Glutamatergic neuron (in vitro differentiated cells): ENCODE data around the gene DPF3. TPM values are rescaled to one million over a fixed set of nuclear protein-coding genes. Genes with fewer than 3 reads are reported as not detected.

Experiments
- DNase-seq: peaks from one replicate; pipeline ENCODE4 v3.0.0; 2022
- H3K27ac Mint-ChIP-seq: one replicate; pipeline ENCODE4 v1.8.0; 2020; ENCODE audit warnings: mild to moderate bottlenecking, mixed read lengths, inconsistent platforms; ENCODE audit not compliant: unreplicated experiment
- H3K27me3 Mint-ChIP-seq: one replicate; pipeline ENCODE4 v1.8.0; 2020; ENCODE audit warnings: mild to moderate bottlenecking, moderate library complexity, mixed read lengths, inconsistent platforms; ENCODE audit not compliant: unreplicated experiment
- H3K36me3 Mint-ChIP-seq: one replicate; pipeline ENCODE4 v1.8.0; 2020; ENCODE audit warnings: mild to moderate bottlenecking, mixed read lengths, inconsistent platforms; ENCODE audit not compliant: unreplicated experiment
- H3K4me1 Mint-ChIP-seq: one replicate; pipeline ENCODE4 v1.8.0; 2020; ENCODE audit warnings: mild to moderate bottlenecking, low read depth, mixed read lengths, inconsistent platforms; ENCODE audit not compliant: unreplicated experiment
- H3K4me3 Mint-ChIP-seq: one replicate; pipeline ENCODE4 v1.8.0; 2020; ENCODE audit warnings: mild to moderate bottlenecking, mixed read lengths, inconsistent platforms; ENCODE audit not compliant: unreplicated experiment
- H3K9me3 Mint-ChIP-seq: one replicate; pipeline ENCODE4 v1.8.0; 2020; ENCODE audit warnings: mild to moderate bottlenecking, moderate library complexity, mixed read lengths, inconsistent platforms; ENCODE audit not compliant: unreplicated experiment
- total RNA-seq: library from RNA; stranded (reverse); fragmentation: NEBNext Ultra II Directional; extraction: Animal tissue kit (Norgen Biotek cat#: 25700); gene quantifications from one replicate; pipeline ENCODE4 v1.2.1, GENCODE V29; 2021; ENCODE audit not compliant: unreplicated experiment
- TF ChIP-seq, protein P1 (sequence below): fragments of 200-600 bp; sonication (generic); IDR thresholded peaks from one replicate; pipeline ENCODE4 v1.5.0; 2021; ENCODE audit not compliant: partially characterized antibody, unreplicated experiment

DPF3 gene
- total RNA-seq, 1 donor from 2014 or later, result 13.7 TPM

GRCh38 chr14:72603639-72604038 lies 290.3 kb downstream of the DPF3 start:
- Mint-ChIP-seq H3K4me3 (no peak overlapping the region), H3K27ac (no peak overlapping the region), H3K4me1 (peaks cover 16% of the 10 kb centered on the region), H3K9me3 (peaks cover 2% of the 10 kb centered on the region), H3K27me3 (peaks cover 6% of the 10 kb centered on the region), H3K36me3 (peaks cover 10% of the 10 kb centered on the region)
- TF ChIP-seq, protein P1, sequence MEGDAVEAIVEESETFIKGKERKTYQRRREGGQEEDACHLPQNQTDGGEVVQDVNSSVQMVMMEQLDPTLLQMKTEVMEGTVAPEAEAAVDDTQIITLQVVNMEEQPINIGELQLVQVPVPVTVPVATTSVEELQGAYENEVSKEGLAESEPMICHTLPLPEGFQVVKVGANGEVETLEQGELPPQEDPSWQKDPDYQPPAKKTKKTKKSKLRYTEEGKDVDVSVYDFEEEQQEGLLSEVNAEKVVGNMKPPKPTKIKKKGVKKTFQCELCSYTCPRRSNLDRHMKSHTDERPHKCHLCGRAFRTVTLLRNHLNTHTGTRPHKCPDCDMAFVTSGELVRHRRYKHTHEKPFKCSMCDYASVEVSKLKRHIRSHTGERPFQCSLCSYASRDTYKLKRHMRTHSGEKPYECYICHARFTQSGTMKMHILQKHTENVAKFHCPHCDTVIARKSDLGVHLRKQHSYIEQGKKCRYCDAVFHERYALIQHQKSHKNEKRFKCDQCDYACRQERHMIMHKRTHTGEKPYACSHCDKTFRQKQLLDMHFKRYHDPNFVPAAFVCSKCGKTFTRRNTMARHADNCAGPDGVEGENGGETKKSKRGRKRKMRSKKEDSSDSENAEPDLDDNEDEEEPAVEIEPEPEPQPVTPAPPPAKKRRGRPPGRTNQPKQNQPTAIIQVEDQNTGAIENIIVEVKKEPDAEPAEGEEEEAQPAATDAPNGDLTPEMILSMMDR, result no peak
- no peak for DNase-seq

- Mint-ChIP-seq H3K36me3 (peaks cover 5% of the 10 kb centered on the region), H3K4me1 (peaks cover 7% of the 10 kb centered on the region), H3K4me3 (no peak overlapping the region), H3K27me3 (peaks cover 5% of the 10 kb centered on the region), H3K9me3 (peaks cover 2% of the 10 kb centered on the region), H3K27ac (peak overlapping the region; percentile 38)
- TF ChIP-seq, protein P1, result no peak
- DNase-seq, result no peak
Measured at GRCh38 chr14:72600551-72601330, 293.2 kb downstream of the DPF3 start.

GRCh38 chr14:72599579-72600470 lies 294.1 kb downstream of the DPF3 start:
- no peak overlapping the region for H3K4me3 Mint-ChIP-seq
- H3K27me3 Mint-ChIP-seq, result peaks cover 5% of the 10 kb centered on the region
- peak overlapping the region; percentile 38 for H3K27ac Mint-ChIP-seq
- H3K9me3 Mint-ChIP-seq, result peaks cover 2% of the 10 kb centered on the region
- DNase-seq, result peak; percentile 44
- peaks cover 7% of the 10 kb centered on the region for H3K4me1 Mint-ChIP-seq
- TF ChIP-seq, protein P1, result no peak
- H3K36me3 Mint-ChIP-seq, result peaks cover 5% of the 10 kb centered on the region

DNA sequence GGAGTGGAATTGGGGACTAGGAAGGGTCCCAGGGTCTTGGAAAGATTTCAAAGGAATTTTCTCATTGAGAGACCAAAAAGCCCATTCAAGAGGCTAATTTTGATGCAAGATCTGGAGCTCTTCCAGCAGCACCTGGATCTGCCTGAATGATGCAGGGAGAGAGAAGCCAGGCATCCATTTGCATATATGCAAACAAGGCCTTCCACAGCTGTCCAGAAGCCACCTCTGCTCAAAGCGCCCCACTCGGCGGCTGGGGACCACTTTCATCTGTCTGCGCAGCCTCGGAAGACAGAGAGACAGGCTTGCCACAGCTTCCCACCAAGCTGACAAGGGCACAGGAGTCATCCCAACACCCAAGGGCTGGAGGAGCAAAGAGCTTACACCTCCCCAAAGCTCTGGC lies 295.6 kb downstream of the DPF3 start:
- DNase-seq, result no peak
- Mint-ChIP-seq H3K9me3 (peaks cover 2% of the 10 kb centered on the region), H3K27ac (no peak overlapping the region), H3K4me1 (peaks cover 7% of the 10 kb centered on the region), H3K27me3 (peaks cover 3% of the 10 kb centered on the region), H3K36me3 (no peaks in the 10 kb centered on the region), H3K4me3 (no peak overlapping the region)
- TF ChIP-seq, protein P1, result no peak
